GM19193 (cell line): ENCODE results near the gene CACNA1A.

Source experiments
- POLR2A ChIP-seq: IDR thresholded peaks from 4 replicates; pipeline ENCODE4 v1.6.1; 2011; ENCODE audit not compliant: insufficient read depth, insufficient read length; ENCODE audit errors: extremely low read depth

CACNA1A gene

DNA sequence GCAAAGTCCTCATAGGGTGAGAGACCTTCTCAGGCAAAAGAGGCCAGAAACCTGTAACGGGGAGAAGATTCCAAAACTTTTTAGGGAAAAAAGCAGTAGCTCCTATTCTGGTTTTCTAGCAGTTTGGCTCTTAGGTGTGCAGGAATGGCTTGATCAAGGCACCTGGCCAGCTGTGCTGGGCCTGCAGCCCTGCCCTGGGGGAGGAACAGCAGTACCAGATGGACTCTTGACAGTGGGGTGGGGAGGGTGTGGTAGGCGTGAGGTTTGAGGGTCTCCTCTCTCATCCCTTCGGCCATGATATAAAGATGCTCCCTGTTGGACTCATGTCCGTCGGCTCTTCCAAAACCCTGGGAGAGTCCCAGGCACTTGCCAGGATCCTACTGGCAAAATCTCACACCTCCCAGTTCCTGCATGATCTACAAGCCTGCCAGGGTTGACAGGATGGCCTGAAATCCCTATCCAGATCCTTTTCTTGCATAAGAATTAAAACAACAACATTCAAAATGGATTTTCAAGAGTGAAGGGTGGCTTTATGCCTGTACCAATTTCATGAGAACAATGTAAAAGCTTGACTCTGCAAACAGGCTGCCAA lies 235.7 kb downstream of the CACNA1A start:
- TF ChIP-seq POLR2A, result no peak

DNA sequence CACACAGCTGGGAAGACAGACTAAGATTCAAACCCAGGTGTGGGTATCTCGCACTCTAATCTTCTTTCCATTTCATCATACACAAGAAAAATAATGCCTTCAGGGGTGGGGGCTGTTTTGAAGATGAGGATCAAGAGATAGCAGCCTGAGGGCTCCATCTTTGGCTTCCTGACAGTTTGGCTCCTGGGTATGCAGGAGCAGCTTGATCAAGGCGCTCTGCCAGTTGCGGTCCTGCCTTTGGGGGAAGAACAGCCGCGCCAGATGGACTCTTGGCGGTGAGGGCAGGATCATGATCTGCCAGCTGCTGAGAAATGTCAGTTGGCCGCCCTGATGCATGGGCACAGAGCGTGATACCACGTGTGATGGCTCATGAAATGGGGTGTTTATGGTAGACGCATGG lies 236.9 kb downstream of the CACNA1A start:
- no peak for TF ChIP-seq POLR2A

DNA sequence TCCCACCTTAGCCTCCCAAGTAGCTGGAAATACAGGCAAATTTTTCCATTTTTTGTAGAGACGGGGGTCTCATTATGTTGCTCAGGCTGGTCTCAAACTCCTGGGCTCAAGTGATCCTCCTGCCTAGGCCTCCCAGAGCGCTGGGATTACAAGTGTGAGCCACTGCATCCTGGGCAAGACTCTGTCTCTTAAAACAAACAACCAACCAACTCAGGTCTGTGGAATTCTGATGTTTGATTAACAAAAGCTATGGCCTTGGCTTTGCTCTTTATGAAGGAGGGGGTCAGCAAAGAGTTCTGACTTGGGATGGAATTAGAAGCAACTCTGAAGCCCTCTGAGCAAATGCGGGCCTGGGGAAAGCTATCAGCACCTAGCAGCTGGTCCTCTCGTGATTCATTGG lies 238.4 kb downstream of the CACNA1A start:
- TF ChIP-seq POLR2A, result no peak

DNA sequence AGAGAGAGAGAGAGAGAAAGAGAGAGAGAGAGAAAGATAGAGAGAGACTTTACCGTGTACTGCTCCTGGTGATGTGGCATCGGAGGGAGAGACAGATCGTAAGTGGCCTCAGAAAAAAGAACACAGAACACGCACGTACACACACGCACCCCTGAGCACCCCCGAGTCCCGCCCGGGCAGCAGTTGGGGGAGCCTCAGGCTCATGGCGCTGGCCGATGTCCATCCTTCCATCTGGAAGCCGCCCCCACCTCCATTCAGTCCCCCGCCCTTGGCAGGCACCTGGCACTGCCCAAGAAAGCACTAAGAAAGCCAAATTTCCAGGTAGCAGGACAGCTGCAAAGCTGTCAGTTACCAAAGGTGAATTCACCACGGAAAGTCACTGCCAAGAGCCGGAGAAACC lies 239.1 kb downstream of the CACNA1A start:
- no peak for TF ChIP-seq POLR2A

DNA sequence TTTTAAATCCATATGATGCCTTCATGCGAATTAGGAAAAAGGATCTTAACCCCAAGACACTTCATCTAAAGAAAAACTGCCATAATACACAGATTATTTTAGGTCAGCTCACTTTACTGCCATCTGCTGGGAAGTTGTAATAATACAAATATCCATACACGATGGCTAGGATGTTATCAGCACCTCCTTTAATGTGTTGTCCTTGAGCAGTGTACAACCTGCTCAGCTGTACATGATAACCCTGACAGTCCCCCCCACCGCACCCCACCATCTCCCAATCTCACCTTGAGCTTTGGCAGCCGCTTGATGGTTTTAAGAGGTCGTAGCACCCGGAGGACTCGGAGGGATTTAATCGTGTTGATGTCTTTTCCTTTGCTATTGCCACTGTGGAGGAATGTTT lies 243.8 kb downstream of the CACNA1A start:
- no peak for TF ChIP-seq POLR2A

DNA sequence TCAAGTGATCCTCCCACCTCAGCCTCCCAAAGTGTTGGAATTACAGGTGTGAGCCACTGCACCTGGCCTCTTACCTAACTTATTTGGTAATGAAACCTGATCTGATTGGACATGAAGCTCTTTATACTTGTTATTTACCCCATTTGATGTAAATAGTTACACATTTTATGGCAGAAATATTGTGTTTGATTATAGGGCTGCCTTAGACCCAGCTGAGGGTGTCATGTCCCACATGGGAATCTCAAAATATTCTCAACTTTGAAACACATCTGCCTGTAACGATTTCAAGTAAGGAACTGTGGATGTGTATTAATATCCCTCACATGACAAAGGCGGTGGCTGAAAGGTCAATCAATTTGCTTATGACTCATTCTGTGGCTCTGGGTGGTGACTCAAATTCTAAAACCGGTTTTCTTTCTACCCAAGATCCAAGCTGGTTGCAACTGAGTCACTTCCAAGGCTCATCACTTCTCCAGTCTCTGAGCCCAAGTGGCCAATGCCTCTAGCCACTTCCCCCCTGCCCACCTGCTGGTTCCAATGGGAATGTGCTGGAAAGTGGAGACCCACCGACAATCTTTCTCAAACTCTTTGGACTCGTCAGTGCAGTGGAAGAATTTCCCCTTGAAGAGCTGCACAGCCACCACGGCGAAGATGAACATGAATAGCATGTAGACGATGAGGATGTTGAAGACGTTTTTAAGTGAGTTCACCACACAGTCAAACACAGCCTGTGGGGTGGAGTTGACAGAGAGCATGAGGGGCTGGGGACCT lies 245.2 kb downstream of the CACNA1A start:
- TF ChIP-seq POLR2A, result peak; percentile 47

DNA sequence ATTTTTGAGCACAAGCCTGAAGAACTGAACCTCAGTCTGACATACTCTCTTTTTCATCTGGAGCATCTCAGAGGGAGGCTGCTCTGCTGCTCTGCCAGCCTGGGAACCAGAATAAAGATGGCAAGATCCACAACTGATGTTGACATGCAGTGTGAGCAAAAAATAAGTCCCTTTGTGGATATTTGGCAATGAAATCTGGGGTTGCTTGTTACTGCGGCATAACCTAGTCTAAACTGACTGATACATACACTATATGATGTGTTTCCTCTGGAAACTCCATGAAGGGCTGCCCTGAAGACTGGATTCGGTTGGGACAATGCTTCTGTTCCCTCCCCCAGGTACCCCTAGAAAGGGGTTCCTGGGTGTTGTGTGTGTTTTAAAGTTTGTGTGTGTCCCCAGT lies 249.4 kb downstream of the CACNA1A start:
- TF ChIP-seq POLR2A, result no peak

DNA sequence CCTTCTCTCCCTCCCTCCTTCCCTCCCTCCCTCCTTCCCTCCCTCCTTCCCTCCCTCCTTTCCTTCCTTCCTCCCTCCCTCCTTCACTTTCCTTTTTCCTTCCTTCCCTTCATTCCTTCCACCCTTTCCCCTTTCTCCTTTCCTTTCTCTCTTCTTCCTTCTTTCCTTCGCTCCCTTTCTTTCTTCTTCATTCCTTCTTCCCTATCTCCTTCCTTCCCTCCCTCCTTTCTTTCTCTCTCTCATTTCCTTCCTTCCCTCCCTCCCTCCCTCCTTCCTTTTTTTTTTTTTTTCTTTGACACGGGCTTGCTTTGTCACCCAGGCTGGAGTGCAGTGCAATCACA lies 250.6 kb downstream of the CACNA1A start:
- TF ChIP-seq POLR2A, result no peak

DNA sequence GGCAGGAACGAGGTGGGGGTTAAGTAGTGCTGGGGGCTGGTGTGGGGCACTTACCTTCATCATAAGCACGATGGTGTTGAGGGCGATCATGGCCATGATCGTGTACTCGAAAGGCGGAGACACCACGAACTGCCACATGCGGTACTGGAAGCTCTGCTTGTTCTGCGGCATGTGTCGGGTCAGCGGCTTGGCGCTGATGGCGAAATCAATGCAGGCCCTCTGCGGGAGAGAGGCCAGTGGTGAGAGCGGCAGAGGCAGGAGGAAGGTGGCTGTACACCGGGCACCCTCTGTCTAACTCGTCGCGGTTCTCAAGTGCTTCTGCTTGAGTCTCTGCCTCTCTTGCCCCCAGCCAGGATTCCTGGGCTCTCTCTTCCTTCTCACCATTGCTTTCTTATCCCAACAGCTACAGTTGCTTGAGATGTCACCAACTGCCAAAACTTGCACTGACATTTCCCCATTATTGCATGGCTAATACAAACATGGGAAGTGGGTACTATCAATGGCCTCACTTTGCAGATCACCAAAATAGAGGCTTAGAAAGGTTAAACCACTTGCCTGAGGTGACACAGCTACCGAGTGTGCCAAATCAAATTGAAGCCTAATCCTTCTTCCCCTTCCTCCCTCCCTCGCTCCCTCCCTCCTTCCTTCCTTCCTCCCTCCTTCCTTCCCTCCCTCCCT lies 251.1 kb downstream of the CACNA1A start:
- TF ChIP-seq POLR2A, result no peak

DNA sequence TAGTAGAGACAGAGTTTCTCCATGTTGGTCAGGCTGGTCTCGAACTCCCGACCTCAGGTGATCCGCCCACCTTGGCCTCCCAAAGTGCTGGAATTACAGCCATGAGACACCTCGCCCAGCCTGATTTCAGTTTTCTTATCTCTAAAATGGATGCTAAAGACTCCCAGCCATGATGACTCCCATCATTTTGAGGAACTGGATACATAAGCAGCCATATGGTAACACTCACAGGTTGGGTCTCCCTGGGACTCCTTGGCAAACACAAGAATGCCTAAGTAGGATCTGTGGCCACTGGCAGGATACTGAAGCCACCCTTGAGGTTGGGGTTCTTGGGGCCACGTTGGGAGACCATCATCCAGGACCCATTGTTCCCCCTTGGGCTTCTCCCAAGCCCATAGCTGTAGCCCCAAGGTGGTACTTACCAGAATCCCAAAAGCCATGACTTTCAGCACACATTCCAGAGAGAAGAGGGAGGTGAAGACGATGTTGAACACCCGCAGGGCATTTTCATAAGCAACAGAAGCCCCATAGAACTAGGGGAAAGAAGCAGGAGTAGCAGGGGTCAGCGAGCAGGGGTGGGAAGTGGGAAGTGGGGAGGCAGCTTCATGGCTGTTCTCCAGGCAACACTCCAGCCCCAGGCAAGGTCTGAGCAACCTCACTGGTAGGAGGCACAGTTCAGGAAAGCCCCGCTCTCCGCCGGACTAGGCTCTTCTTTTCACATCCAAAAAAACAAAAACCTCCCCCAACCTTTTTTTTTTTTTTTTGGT lies 253.5 kb downstream of the CACNA1A start:
- TF ChIP-seq POLR2A, result no peak

DNA sequence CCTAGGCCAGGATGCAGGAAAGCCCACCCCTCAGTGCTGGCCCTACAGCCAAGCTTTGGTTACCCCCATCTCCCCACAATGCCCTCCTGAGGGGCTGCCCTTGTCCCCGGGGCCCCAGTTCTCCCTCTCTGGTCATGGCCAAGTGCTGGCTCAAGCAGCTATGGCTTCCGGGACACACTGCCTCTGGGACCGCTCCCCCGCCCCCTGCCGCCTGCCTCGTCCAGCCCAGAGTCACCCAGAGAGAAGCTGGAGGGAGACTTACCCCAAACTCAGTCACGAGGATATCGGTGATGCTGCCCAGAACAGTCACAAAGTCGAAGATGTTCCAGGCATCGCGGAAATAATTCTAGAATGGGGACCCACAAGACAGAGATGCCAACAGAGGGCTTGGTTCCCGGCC lies 261.4 kb downstream of the CACNA1A start:
- TF ChIP-seq POLR2A, result no peak

DNA sequence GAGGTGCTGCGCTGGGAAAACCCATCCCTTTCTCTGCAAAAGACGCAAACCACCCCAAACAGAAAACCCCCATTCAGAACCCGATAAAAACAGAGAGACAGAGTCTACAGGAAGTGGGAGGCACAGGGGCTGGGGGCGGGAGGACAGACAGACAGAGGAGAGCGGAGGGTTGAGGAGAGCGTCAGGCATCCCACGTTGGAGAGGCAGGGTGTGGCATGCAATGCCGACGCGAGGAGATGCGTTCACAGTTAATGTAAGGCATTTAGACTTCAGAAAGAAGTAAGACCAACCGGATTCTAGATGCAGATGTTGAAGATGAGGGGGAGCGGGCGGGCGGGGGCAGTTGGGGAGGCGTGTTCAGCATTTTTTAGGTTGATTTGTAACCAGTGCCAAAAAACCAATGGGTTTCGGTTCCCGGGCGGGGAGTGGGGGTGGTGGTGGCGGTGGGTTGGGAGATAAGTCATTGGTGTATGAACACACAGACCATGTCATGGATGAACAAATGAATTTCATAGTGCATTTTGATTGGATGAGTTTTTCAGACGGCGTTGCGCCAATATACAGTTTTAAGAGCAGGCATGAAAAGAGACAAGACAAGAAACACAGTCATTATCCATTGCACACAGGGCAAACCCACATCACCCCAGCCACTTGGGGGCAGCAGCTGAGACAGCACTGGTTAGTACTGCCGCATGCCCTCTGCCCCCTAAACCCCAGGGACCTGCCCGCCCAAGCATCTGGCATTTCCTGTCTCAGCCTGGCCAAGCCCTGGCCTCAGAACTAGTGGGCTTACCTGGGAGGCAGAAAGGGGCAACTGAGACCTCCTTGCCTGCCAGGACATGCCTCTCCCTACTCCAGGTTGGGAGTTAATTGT lies 264.8 kb downstream of the CACNA1A start:
- TF ChIP-seq POLR2A, result no peak

DNA sequence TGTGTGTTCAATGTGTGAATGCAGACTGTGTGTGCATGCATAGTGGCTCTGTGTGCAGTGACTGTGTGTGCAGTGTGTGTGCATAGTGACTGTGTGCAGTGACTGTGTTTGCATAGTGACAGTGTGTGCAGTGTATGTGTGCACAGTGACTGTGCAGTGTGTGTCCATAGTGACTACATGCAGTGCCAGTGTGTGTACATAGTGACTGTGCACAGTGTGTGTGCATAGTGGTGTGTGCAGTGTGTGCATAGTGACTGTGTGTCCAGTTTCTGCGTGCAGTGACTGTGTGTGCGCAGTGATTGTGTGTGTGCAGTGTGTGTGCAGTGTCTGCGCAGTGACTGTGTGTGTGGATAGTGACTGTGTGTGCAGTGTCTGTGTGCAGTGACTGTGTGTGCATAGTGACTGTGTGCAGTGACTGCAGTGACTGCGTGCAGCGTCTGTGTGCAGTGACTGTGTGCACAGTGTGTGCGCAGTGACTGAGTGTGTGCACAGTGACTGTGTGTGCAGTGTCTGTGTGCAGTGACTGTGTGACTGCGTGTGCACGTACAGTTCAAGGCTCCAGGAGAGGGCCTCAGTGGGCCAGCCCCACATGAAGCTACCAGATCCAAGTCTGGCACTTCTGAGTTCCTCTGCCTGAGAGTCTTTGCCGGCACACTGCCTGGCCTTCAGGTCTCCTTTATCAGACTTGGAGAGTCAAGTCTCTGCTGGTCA lies 265.8 kb downstream of the CACNA1A start:
- no peak for TF ChIP-seq POLR2A
